HG02973 (cell line): ENCODE measurements around the gene USP10.

Experiments used
- ATAC-seq: cut with Tn5 transposase; IDR thresholded peaks from one replicate; pipeline ENCODE4 v1.9.1; 2021; ENCODE audit warnings: moderate library complexity; ENCODE audit not compliant: unreplicated experiment

USP10 gene

GRCh38 chr16:84699712-84700445, at the start of gene USP10:
TSS of gene USP10 (plus strand) at chr16:84700000. CDS start at chr16:84700091, 91 bp downstream.
- ATAC-seq: peak; percentile 68

DNA sequence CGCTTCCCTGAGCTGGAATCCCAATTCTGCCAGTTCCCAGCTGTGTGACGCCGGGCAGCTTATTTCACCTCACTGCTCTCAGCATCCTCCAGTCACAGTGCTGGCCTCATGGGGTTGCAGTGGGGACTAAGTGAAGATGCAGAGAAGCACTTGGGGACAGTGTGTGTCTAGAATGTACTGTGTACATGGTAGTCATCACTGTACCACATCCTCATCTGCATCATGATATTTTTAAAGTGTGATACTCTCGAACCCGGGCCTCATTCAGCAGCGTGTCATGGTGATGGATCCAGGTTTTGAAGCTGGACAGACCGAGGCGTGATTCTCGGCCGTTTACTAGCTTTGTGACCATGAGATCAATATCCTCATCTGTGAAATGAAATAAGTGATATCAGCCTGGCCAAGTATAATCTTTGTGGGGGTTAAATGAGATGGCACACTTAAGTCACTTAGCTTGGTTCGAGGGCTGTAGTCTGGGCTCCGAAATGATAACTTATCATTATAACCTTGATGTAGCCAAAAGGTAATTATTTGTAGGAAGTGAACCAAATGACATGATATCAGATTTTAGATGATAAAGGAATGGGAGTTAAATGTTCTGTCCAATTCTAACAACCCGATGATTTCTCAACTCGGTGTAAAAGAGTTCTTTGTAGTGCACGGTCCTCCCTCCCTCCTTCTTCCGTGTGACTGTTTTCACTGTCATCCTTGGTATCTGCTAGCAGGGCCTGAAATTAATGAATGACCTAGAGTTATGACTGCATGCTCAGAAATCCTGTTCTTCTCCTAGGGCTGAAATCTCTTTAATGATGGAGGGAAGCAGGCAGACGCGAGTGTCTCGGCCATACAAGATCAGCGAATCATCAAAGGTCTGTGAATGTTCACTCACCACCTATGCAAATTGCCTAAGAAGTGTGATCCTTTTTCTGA, 49.5 kb upstream of the USP10 start:
- no peak for ATAC-seq

- ATAC-seq: no peak
Measured at GRCh38 chr16:84652566-84652965, 47.2 kb upstream of the USP10 start.

GRCh38 chr16:84654238-84654637, 45.6 kb upstream of the USP10 start:
- no peak for ATAC-seq

DNA sequence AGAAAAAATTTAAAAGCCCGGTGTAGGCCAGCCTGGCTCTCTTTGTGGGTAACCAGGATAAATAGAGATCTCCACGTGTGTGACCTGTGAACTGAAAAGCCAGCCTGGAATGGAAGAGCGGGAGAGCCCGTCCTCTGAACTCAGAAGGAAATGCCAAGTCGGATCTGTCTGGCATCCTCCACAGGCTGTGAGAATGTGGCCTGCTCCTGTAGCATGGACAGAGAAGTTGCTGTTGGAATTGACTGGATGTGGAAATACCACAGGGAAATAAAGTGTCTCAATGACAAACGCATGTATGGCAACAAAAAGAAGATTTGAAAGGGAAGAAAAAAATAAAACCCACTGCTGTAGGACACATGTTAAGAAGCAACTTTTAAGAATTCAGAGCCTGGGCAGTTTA, 44.8 kb upstream of the USP10 start:
- ATAC-seq: no peak

GRCh38 chr16:84656649-84657048, 43.2 kb upstream of the USP10 start:
- ATAC-seq: no peak

DNA sequence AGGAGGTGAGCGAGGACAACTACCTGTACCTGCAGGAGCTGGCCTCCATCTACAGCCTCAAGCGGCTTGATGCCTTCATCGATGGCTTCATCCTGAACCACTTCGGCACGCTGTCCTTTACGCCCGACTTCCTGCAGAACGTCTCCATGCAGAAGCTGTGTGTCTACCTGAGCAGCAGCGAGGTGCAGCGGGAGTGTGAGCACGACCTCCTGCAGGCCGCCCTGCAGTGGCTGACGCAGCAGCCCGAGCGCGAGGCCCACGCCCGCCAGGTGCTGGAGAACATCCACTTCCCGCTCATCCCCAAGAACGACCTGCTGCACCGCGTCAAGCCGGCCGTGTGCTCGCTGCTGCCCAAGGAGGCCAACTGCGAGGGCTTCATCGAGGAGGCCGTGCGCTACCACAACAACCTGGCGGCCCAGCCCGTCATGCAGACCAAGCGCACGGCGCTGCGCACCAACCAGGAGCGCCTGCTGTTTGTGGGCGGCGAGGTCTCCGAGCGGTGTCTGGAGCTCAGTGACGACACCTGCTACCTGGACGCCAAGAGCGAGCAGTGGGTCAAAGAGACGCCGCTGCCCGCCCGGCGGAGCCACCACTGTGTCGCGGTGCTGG, 42.5 kb upstream of the USP10 start:
- no peak for ATAC-seq

GRCh38 chr16:84658690-84659089, 41.1 kb upstream of the USP10 start:
- ATAC-seq: no peak

DNA sequence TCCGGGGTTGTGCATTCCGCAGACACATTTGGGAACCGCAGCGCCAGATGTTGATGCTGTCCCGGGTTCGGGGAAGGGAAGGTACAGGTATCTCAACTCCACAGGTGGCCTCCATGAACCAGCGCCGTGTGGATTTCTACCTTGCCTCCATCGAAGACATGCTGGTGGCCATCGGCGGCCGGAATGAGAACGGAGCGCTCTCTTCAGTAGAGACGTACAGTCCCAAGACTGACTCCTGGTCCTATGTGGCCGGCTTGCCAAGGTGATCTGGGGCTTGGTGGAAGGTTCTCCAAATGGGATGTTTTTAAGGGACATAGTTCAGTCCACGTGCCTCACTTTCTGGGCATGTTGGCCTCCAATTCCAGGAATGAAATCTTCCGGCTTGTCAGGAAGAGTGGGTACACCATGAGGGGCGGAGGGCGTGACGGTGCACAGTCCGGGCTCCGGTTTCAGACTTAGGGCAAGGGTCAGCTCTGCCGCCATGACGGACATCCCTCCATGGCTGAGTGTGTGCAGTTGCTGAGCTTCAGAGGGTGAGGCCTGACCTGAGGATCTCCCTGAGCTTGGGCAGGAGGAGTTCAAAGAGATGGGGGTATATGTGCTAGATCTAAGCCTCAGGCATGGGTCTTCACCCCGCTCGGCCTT, 40.0 kb upstream of the USP10 start:
- ATAC-seq: no peak

- ATAC-seq: no peak
Measured at GRCh38 chr16:84660973-84661372, 38.8 kb upstream of the USP10 start.

DNA sequence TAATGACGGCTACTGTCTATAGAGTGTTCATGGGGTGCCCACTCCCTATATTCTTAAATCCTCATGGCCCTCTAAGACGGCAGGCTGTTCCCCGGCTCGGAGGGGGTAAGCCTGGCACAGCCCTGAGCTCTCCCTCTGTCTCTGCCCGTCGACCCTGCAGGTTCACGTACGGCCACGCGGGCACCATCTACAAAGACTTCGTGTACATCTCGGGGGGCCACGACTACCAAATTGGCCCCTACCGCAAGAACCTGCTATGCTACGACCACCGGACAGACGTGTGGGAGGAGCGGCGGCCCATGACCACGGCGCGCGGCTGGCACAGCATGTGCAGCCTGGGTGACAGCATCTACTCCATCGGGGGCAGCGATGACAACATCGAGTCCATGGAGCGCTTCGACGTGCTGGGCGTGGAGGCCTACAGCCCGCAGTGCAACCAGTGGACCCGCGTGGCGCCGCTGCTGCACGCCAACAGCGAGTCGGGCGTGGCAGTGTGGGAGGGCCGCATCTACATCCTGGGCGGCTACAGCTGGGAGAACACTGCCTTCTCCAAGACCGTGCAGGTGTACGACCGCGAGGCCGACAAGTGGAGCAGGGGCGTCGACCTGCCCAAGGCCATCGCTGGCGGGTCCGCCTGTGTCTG, 38.3 kb upstream of the USP10 start:
- no peak for ATAC-seq

GRCh38 chr16:84662471-84662870, 37.3 kb upstream of the USP10 start:
- no peak for ATAC-seq

DNA sequence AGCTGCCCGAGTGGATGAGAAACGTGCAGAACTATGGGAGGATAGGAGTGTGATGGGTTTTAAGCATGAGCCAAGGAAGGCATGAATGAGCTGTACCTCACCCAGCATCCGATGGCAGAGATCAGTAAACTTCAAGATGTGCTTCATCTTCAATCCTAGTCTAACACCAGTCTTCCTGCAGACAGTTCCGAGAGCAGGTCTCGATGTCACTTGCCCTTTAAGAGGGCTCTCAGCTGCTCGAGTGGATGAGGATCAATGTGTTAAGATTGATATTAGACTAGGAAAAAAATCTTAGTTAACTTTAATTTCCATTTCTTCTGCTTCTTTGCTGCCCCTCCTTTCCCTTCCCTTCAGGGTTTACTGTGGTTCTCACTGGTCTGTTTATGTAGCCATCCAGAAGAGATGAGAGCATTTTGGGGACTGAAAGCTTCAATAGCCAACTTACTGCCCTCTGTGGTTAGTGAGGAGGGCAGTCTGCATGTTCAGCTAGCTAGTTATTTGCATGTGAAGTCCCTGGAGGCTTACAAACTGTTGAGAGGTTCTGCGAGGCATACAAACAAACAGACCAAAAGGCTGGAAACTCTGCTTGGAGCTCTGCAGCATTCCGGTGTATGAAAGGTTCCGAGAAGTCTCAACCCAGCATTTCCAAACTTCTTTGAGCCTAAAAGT, 36.2 kb upstream of the USP10 start:
- peak; percentile 55 for ATAC-seq

- no peak for ATAC-seq
Measured at GRCh38 chr16:84665359-84665758, 34.4 kb upstream of the USP10 start.

GRCh38 chr16:84665843-84666242, 34.0 kb upstream of the USP10 start:
- ATAC-seq: no peak

DNA sequence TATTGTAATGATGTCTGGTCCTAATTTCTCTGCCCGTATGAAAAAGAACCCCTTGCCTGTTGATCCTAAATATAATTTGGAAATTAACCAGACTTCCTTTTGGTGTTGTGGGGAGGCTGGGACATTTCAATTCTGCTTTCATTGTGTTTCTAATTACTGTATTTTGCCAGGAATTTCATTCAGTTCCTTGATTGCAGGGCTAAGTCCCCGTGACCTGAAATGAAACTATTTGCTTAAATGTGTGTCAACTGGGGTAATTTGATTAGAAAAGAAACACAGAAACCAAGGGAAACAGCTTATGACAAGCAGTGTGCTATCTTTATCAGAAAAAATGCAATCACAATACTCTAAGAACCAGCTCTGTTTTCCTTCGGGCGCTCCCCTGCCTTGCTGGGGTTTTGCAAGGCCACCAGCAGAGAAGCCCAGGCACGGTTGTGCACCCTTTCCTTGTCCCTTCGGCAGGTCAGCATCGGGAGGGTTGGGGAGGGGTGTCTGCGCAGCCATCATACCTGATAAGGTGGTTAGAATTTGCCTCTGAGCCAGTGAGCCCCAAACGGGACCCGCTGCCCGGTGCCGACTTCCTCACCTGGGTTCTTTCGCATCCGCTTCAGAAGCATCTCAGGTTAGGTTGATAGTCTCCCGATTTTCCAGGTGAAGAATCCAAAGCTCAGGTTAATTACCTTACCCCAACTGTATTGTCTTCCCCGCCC, 32.0 kb upstream of the USP10 start:
- ATAC-seq: no peak

GRCh38 chr16:84670063-84670462, 29.7 kb upstream of the USP10 start:
- no peak for ATAC-seq

GRCh38 chr16:84672276-84673202, 27.3 kb upstream of the USP10 start:
- ATAC-seq: no peak

DNA sequence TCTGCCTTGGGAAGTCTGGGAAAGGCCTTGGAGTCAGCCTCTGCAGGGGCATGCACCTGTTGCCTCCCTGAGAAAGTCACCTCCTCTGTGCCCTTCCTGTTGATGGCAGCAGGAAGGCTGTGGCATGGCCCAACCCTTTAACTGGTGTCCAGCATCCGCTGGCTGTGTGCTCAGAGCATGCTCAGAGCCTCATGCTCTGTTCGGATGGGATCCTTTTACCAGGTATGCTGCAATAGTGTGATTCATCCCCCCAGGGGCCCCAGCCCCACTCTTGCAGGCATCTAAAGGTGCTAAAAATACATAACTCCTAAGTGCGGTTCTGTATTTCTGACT, 26.6 kb upstream of the USP10 start:
- no peak for ATAC-seq
